IMR-90 (cell line): ENCODE data around the gene TGFB2. TPM values are rescaled to one million over a fixed set of nuclear protein-coding genes. Genes with fewer than 3 reads are reported as not detected.

ENCODE experiments used
- ATAC-seq: fragments of 200-7000 bp; cut with Tn5 transposase; 2 replicates; pipeline ENCODE4 v1.9.1; 2020; ENCODE audit warnings: low read depth, mild to moderate bottlenecking, moderate library complexity
- BruUV-seq: library from RNA; stranded (reverse); fragments of 400-500 nt; replicated peaks from 2 replicates; lab custom pipeline; 2021; lab: Mats Ljungman, UMichigan
- CTCF ChIA-PET: fragments of 300-600 bp; formaldehyde crosslinking; extraction: SDS; loops from one replicate; lab custom pipeline; 2021; ENCODE audit warnings: antibody characterized with exemption; lab: Yijun Ruan, JAX
- POLR2A ChIA-PET: fragments of 300-600 bp; sonication (Branson Sonifier 250); formaldehyde crosslinking; loops from one replicate; lab custom pipeline; 2022; ENCODE audit warnings: antibody characterized with exemption; ENCODE audit not compliant: unreplicated experiment; lab: Charles Lee
- DNase-seq: peaks from one replicate; pipeline ENCODE4 v3.0.0; 2013
- H2AFZ ChIP-seq: replicated peaks from 2 replicates; pipeline ENCODE3; 2013; ENCODE audit warnings: low read length, mild to moderate bottlenecking; ENCODE audit not compliant: poor library complexity
- H2AK5ac ChIP-seq: 2 replicates; pipeline ENCODE4 v1.6.1; 2013; ENCODE audit warnings: low read depth, low read length, inconsistent platforms
- H2AK9ac ChIP-seq: replicated peaks from 2 replicates; pipeline ENCODE3; 2013; ENCODE audit warnings: mild to moderate bottlenecking, low read depth, low read length, moderate library complexity; ENCODE audit not compliant: poor library complexity
- H2BK120ac ChIP-seq: 2 replicates; pipeline ENCODE4 v1.6.1; 2013; ENCODE audit warnings: low read depth, low read length, inconsistent platforms
- H2BK15ac ChIP-seq: 3 replicates; pipeline ENCODE4 v1.6.1; 2013; ENCODE audit warnings: low read depth, low read length, inconsistent platforms
- H2BK20ac ChIP-seq: 2 replicates; pipeline ENCODE4 v1.6.1; 2013; ENCODE audit warnings: low read depth, mild to moderate bottlenecking, inconsistent platforms, low read length, moderate library complexity
- H2BK5ac ChIP-seq: 2 replicates; pipeline ENCODE4 v1.6.1; 2013; ENCODE audit warnings: mild to moderate bottlenecking, low read depth, low read length, inconsistent platforms; ENCODE audit not compliant: poor library complexity, severe bottlenecking
- H3K14ac ChIP-seq: replicated peaks from 2 replicates; pipeline ENCODE4 v1.6.1; 2013; ENCODE audit warnings: low read depth, low read length, inconsistent platforms
- H3K18ac ChIP-seq: 2 replicates; pipeline ENCODE4 v1.6.1; 2013; ENCODE audit warnings: low read depth, low read length, control low read depth
- H3K23ac ChIP-seq: 2 replicates; pipeline ENCODE4 v1.6.1; 2013; ENCODE audit warnings: low read depth, low read length, inconsistent platforms
- H3K27ac ChIP-seq: 2 replicates; pipeline ENCODE4 v1.5.1; 2013; ENCODE audit warnings: mild to moderate bottlenecking, control low read depth, low read length; ENCODE audit not compliant: insufficient read depth
- H3K27me3 ChIP-seq: 2 replicates; pipeline ENCODE4 v1.6.1; 2013; ENCODE audit warnings: low read length; ENCODE audit not compliant: control insufficient read depth, insufficient read depth
- H3K36me3 ChIP-seq: 2 replicates; pipeline ENCODE4 v1.6.1; 2013; ENCODE audit warnings: low read length, mixed read lengths; ENCODE audit not compliant: control insufficient read depth, insufficient read depth
- H3K4ac ChIP-seq: 2 replicates; pipeline ENCODE4 v1.6.1; 2013; ENCODE audit warnings: low read depth, low read length, inconsistent platforms
- H3K4me1 ChIP-seq: 2 replicates; pipeline ENCODE4 v1.6.1; 2013; ENCODE audit warnings: low read length, mixed read lengths; ENCODE audit not compliant: control insufficient read depth, insufficient read depth
- H3K4me2 ChIP-seq: 2 replicates; pipeline ENCODE4 v1.6.1; 2013; ENCODE audit warnings: low read depth, mild to moderate bottlenecking, control low read depth, low read length, moderate library complexity
- H3K4me3 ChIP-seq: 2 replicates; pipeline ENCODE4 v1.5.1; 2013; ENCODE audit warnings: low read depth, mild to moderate bottlenecking, control low read depth, low read length, moderate library complexity; ENCODE audit not compliant: insufficient read depth
- H3K56ac ChIP-seq: 2 replicates; pipeline ENCODE4 v1.6.1; 2013; ENCODE audit warnings: low read length, inconsistent platforms; ENCODE audit not compliant: insufficient read depth; ENCODE audit errors: extremely low read depth
- H3K79me1 ChIP-seq, 2 experiments: 2 replicates each; pipeline ENCODE4 v1.6.1; 2013; ENCODE audit warnings: low read length in 2 of 2, inconsistent platforms in 1 of 2, low read depth in 1 of 2
- H3K9ac ChIP-seq: 2 replicates; pipeline ENCODE4 v1.6.1; 2013; ENCODE audit warnings: low read depth, low read length, control low read depth
- H3K9me1 ChIP-seq: 2 replicates; pipeline ENCODE4 v1.6.1; 2013; ENCODE audit warnings: low read length, inconsistent platforms; ENCODE audit not compliant: insufficient read depth
- H3K9me3 ChIP-seq: 2 replicates; pipeline ENCODE4 v1.6.1; 2013; ENCODE audit warnings: low read length; ENCODE audit not compliant: control insufficient read depth, insufficient read depth
- H4K20me1 ChIP-seq: 2 replicates; pipeline ENCODE4 v1.6.1; 2013; ENCODE audit warnings: low read length, inconsistent platforms; ENCODE audit not compliant: insufficient read depth
- H4K5ac ChIP-seq: 2 replicates; pipeline ENCODE4 v1.6.1; 2013; ENCODE audit warnings: mild to moderate bottlenecking, low read depth, low read length, control low read depth
- H4K8ac ChIP-seq, 2 experiments: 2 replicates each; pipeline ENCODE4 v1.6.1; 2013; ENCODE audit warnings: low read depth in 2 of 2, low read length in 2 of 2, control low read depth in 1 of 2, inconsistent platforms in 1 of 2
- H4K91ac ChIP-seq: 2 replicates; pipeline ENCODE4 v1.6.1; 2013; ENCODE audit warnings: low read depth, low read length, inconsistent platforms; ENCODE audit not compliant: insufficient read depth
- CHD1 ChIP-seq: IDR thresholded peaks from 2 replicates; pipeline ENCODE4 v1.6.1; 2012; ENCODE audit warnings: low read depth, low read length, improper control_type of control experiment
- MXI1 ChIP-seq: IDR thresholded peaks from 2 replicates; pipeline ENCODE4 v1.6.1; 2012; ENCODE audit warnings: low read depth, mild to moderate bottlenecking, low read length, moderate library complexity, borderline replicate concordance
- WGBS, 2 experiments: methylation state at CpG; one replicate each; pipeline versions ENCODE4 v1.1.5 to v1.1.7; 2013; ENCODE audit warnings: missing lambda C conversion rate in 2 of 2; ENCODE audit not compliant: insufficient read length in 1 of 2; ENCODE audit errors: extremely low coverage in 2 of 2; 5-methylcytosine and 5-hydroxymethylcytosine counted together
- dilution Hi-C: fragments of 300-500 bp; cut with HindIII; formaldehyde crosslinking; loops from one replicate; pipeline ENCODE4 v1.14.3; 2018; ENCODE audit warnings: low sequenced_read_pairs; ENCODE audit not compliant: unreplicated experiment
- in situ Hi-C: fragments of 300-500 bp; cut with MboI; formaldehyde crosslinking; loops from 3 replicates; pipeline ENCODE4 v1.14.3; 2019; ENCODE audit warnings: low sequenced_read_pairs, inconsistent platforms, mixed read lengths
- intact Hi-C: fragments of 100-400 bp; cut with micrococcal nuclease; formaldehyde crosslinking; loops from 2 replicates; pipeline ENCODE4 v1.10.0; 2022
- polyA plus RNA-seq, 3 experiments: library from polyadenylated mRNA; depleted of rRNA; stranded (reverse); fragments of >200 nt; gene quantifications; 2 replicates each; pipeline ENCODE4 v1.2.3, GENCODE V29; 2012; ENCODE audit warnings: low replicate concordance in 1 of 3
- total RNA-seq: library from RNA; depleted of rRNA; stranded (reverse); fragments of >200 nt; gene quantifications from 2 replicates; pipeline ENCODE4 v1.2.3, GENCODE V29; 2012

Gene TGFB2
- total and polyA plus RNA-seq, 2 of the 4 experiments (the other 2 are of a cell fraction): 3.7 to 3.8 TPM

GRCh38 chr1:218350035-218350525, 4.9 kb downstream of the TGFB2 start:
- Histone ChIP-seq H2BK5ac (peak overlapping the region; percentile 94), H3K9me1 (peaks cover 7% of the 10 kb centered on the region; the same call in 1 of the 2 replicates), H3K4me1 (peaks cover 6% of the 10 kb centered on the region), H3K4ac (peak overlapping the region; percentile 93), H2AK9ac (peak overlapping the region; percentile 46), H3K56ac (peak overlapping the region; percentile 47; the same call in 1 of the 2 replicates), H3K79me1 (peaks cover 13 to 25% of the 10 kb centered on the region in 2 experiments), H3K4me2 (peak overlapping the region; percentile 84), H2AFZ (no peak overlapping the region), H3K27ac (peak overlapping the region; percentile 73), H4K8ac (peak overlapping the region; percentile 1 to 37; a peak in 2 of 4 replicates), H3K4me3 (peak overlapping the region; percentile 17; the same call in 1 of the 2 replicates), H4K5ac (peak overlapping the region; percentile 84), H3K23ac (peak overlapping the region; percentile 58), H3K9me3 (no peaks in the 10 kb centered on the region), H3K18ac (peak overlapping the region; percentile 89), H2BK15ac (peak overlapping the region; percentile 57; the same call in 2 of the 3 replicates), H2BK20ac (peak overlapping the region; percentile 33), H2AK5ac (peak overlapping the region; percentile 38; the same call in 1 of the 2 replicates), H3K14ac (peak overlapping the region; percentile 44; the same call in 1 of the 2 replicates), H3K9ac (peak overlapping the region; percentile 23; the same call in 1 of the 2 replicates), H3K36me3 (no peaks in the 10 kb centered on the region; the same call in 1 of the 2 replicates), H3K27me3 (no peaks in the 10 kb centered on the region), H4K20me1 (no peaks in the 10 kb centered on the region), H4K91ac (peak overlapping the region; percentile 74), H2BK120ac (peak overlapping the region; percentile 77)
- dilution Hi-C loops (no loop called here), in situ Hi-C loops (no loop called here), intact Hi-C loops (loop anchor here (2.0 kb wide), 1 partner anchor 131 kb away; no protein-coding TSS in a partner anchor)
- TF ChIP-seq CHD1 (no peak), MXI1 (no peak)
- ChIA-PET POLR2A (no interaction called here), CTCF (no interaction called here)
- ATAC-seq (no peak), DNase-seq (no peak)
- WGBS, 2 experiments: no CpG with 5 or more reads among the region's 7 CpGs
- BruUV-seq: no TSS peak
